CD4-positive, alpha-beta T cell treated with Interleukin-12 subunit alpha and Interleukin-12 subunit beta, for 1 hour (primary cell): ENCODE measurements around the gene INHBC.
"Not testable (repeated sequence)": the region's sequence is repeated elsewhere in the genome, so short reads cannot be mapped to it uniquely, and the experiment has no call there.

ENCODE experiments used
- DNase-seq: peaks from one replicate; pipeline ENCODE4 v3.0.0-alpha.2; 2020

INHBC gene

DNA sequence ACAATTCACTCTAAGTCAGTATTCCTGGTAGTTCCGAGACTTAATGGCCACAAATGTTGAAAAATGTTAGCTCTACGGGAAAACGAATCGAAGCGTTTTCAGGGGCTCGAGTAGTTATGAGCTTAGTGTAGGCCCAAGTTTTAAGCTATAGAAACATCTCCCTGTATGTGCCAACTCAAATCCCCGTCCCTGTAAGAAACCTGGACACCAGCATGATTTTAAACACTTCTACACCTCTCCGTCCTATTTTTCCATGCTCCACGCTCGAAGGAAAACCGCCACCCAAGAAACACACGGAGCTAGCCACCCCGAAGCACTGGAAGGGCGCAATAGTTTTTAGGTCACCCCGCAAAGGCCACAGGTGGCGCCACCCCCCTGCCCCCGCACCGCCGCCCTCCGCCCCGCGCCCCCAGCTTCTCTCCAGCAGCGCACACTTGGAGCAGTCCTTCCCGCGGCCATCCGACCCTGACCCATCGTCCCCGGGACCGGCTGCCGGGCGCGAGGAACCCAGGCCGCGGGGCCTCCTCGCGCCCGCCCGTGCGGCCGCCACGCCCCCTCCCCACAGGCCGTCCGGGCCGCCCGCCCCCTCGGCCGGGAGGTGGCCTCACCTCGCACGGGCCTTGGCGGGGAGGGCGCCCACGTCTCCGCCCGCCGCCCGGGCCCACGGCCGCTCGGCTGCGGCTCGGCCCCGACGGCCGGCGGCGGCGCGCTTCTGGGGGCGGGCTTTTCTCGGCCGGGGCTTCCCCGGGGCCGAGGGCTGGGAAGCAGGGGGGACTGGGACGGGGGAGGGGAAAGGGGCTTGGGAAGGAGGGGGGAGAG lies 4.3 kb upstream of the INHBC start:
- DNase-seq, result no peak

DNA sequence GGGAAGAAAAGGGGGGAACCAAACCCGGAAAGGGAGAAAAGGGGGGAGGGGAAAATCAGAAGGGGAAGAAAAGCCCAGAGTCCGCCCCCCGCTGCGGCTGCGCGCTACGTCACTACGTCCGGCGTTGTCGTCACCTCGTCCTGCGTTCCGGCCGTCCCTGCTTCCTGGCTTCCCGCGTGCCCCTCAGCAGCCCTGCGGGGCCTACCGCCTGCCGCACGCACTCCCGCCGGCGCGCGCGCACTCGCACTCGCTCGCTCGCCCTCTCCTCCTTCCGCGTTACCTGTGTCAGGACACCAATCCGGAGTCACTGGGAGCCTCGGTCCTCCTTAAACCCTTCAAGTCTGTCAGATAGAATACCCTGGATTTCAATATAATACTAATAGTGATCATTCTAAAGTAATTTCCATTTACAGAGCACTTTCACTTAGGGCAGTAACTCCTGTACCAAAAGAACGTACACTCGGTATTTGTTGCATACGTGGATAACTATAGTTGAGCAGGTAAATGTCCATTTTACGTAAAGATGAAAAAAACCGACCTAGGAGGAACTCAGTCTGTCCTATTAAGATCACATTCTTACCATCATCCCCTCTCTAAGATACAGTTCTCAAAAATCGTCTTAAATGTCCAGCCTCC lies 3.5 kb upstream of the INHBC start, which contains the start of gene R3HDM2:
R3HDM2 (minus strand) TSS at position 113 of the 636 bp plus-strand sequence. CDS start 120,615 bp downstream, outside the sequence.
- peak; percentile 96 for DNase-seq

DNA sequence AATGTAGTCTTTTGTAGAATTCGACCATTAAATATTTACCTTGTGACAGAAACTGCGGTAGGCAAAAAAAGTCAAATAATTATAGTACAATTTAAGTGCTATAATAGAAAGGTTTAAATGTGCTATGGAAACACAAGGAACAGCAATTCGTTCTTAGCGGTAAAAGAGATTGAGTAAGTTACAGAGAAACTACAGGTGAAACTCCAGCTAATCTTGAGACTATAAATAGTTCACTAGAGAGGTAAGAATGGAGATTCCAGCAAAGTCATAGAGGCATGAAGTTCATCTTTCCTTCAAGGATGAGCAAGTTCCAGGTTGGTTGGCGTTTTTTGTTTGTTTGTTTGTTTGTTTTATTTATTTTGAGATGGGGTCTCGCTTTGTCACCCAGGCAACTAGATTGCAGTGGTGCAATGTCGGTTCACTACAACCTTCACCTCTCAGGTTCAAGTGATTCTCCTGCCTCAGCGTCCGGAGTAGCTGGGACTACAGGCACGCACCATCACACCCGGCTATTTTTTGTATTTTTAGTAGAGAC lies 2.9 kb upstream of the INHBC start:
- no peak for DNase-seq

DNA sequence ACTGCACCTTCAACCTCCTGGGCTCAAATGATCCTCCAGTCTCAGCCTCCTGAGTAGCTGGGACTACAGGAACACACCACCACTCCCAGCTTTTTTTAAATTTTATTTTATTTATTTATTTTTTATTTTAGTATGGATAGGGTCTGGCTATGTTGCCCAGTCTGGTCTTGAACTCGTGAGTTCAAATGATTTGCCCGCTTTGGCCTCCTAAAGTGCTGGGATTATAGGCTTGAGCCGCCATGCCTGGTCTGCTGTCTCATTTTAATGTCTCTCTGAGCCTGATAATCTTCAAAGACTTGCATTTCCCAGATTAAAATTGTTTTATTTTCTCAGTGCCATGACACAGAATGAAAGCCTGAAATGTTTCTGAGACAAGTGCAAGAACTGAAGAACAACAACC lies 1.2 kb upstream of the INHBC start:
- no peak for DNase-seq

DNA sequence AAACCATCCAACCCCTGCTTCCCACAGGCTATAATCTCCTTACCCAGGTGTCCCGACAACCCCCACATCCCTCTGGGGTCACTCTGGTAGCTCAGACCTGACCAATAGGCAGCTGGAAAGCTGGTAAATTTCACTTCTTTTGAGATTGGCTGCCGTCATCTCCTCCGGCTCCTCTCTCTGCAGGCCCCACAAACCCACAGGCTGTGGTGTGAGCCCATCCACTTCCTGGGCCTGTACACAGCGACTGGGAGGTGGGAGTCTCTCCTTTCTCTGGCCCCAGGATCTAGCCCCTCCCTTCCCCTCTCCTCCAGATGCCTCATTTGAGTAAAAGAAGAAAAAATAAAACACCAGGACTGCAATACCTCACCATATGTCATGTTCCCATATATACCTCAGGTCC lies 709 bp downstream of the INHBC start:
- no peak for DNase-seq

DNA sequence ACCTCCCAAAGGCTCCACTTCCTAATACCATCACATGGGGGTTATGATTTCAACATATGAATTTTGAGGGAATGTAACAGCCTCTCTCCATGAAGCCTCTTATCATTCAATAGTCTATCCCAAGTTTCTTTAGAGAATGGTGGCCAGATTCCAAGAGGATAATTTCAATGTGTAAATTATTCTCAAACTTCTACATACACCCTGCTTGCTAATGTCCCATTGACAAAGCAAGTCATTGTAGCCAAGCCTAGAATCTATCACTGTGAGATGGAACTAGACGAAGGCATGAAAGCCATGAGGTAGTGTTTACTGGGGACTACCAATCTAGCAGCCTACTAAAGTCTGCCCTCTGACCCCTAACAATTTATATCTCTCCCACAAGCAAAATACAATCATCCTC lies 3.8 kb downstream of the INHBC start:
- no peak for DNase-seq

DNA sequence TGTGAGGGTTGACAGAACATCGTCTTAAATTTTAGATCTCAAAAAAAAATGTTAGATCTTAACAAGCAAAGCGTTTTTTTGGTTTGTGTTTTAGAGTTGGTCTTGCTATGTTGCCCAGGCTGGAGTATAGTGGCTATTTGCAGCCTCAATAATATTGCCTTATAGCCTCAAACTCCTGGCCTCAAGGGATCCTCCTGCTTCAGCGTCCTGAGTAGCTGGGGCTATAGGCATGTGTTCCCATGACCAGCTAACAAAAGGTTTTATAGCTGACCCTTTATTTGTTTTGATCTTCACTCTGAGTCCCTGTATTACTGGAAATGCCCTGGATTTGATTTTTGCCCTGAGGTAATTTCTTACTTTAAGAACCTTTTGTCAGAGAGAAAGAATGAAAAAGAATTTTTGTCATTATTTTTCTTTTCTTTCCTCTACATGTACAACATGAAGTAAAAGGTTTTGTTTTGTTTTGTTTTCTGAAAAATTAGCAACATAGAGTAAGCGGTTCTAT lies 5.2 kb downstream of the INHBC start:
- no peak for DNase-seq

DNA sequence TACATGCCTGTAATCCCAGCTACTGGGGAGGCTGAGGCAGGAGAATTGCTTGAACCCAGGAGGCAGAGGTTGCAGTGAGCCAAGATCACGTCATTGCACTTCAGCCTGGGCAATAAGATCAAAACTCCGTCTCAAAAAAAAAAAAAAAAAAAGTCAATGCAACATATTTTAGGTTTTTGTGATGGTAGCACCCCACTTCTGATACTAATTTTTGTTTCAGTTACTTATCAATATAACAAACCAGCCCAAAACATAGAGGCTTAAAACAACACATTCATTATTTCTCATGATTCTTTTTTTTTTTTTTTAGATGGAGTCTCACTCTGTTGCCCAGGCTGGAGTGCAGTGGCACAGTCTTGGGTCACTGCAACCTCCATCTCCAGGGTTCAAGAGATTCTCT lies 6.8 kb downstream of the INHBC start:
- not testable (repeated sequence) for DNase-seq

DNA sequence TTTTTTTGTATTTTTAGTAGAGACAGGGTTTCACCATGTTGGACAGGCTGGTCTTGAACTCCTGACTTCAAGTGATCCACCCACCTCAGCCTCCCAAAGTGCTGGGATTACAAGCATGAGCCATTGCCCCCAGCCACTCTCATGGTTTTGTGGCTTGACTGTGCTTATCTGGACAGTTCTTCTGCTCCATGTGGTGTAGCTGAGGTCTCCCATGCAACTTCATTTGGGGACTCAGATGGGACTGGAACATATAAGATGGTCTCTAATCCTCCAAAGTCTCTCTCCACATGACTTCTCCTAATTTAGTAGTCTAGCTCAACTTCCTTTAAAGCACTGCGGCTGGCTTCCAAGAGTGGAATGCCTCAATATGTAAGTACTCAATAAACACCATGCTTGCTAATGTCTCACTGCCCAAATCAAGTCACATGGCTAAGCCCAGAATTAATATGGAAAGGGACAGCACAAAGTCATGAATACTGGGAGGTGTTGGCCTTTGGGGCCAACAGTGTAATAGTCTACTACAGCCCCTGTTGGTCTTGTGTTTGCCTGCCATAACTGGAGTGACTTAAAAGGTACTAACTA lies 7.4 kb downstream of the INHBC start:
- no peak for DNase-seq

DNA sequence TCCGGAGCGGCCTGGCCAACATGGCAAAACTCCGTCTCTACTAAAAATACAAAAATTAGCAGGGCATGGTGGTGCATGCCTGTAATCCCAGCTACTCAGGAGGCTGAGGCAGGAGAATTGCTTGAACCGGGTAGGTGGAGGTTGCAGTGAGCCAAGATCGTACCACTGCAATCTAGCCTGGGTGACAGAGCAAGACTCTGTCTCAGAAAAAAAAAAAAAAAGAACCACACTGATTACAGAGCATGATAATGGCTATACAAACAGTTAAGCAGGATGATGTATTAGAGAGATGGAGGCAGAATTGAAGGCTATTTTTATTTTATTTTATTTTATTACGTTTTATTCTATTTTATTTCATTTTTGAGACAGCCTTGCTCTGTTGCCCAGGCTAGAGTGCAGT lies 9.8 kb downstream of the INHBC start:
- not testable (repeated sequence) for DNase-seq

DNA sequence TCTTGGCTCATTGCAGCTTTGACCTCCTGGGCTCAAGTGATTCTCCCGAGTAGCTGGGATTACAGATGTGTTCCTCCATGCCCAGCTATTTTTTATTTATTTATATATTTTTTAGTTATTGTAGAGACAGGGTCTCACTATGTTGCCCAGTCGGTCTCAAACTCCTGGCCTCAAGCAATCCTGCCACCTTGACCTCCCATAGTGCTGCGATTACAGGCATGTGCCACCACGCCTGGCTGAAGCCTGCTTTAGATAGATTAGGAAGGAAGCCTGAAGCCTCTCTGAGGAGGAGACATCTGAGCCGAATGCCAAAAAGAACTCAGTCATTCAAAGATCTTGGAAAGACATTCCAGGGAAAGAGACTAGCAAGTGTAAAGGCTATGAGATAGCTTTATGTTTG lies 10.2 kb downstream of the INHBC start:
- DNase-seq, result no peak

DNA sequence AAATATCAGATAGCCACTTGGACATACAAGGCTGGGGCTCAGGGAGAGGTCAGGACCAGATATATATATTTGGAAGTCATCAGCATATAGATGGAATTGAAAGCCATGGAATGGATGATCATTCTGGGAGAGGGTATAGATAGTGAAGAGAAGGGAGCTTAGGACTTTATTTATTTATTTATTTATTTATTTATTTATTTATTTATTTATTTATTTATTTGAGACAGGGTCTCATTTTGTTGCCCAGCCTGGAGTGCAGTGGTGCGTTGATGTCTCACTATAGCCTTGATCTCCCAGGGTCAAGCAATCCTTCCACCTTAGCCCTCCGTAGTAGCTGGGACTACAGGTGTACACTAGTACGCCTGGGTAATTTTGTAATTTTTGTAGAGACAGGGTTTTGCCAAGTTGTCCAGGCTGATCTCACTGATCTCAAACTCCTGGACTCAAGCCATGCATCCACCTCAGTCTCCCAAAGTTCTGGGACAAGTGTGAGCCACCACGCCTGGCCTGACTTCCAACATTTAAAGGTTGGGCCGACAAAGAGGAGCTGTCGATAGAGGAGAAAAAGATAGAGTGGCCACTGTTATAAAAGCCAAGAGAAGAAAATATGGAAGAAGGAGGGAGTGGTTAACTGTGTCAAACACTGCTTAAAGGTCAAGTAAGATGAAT lies 11.8 kb downstream of the INHBC start:
- DNase-seq, result no peak

DNA sequence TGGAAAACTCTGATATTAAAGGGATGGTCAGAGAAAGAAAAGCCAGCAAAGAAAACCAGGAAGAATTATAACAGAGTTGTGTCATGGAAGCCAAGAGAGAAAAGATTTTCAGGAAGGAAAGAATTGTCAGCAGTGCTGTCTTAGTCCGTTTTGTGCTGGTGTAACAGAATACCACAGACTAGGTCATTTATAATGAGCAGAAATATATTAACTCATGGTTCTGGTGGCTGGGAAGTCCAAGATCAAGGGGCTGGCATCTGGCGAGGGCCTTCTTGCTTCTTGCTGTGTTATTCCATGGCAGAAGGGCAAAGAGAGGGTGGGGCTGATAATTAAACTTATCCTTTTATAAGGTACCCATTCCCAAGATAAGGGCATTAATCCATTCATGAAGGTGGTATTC lies 14.1 kb downstream of the INHBC start:
- no peak for DNase-seq

DNA sequence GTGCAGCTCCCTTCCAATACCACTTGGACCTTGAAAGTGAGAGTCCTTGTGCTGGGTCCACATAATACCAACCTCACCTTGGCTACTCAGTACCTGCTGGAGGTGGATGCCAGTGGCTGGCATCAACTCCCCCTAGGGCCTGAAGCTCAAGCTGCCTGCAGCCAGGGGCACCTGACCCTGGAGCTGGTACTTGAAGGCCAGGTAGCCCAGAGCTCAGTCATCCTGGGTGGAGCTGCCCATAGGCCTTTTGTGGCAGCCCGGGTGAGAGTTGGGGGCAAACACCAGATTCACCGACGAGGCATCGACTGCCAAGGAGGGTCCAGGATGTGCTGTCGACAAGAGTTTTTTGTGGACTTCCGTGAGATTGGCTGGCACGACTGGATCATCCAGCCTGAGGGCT lies 14.8 kb downstream of the INHBC start:
- DNase-seq, result no peak

DNA sequence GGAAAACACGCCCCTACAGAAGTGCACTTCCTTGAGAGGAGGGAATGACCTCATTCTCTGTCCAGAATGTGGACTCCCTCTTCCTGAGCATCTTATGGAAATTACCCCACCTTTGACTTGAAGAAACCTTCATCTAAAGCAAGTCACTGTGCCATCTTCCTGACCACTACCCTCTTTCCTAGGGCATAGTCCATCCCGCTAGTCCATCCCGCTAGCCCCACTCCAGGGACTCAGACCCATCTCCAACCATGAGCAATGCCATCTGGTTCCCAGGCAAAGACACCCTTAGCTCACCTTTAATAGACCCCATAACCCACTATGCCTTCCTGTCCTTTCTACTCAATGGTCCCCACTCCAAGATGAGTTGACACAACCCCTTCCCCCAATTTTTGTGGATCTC lies 15.5 kb downstream of the INHBC start:
- no peak for DNase-seq

DNA sequence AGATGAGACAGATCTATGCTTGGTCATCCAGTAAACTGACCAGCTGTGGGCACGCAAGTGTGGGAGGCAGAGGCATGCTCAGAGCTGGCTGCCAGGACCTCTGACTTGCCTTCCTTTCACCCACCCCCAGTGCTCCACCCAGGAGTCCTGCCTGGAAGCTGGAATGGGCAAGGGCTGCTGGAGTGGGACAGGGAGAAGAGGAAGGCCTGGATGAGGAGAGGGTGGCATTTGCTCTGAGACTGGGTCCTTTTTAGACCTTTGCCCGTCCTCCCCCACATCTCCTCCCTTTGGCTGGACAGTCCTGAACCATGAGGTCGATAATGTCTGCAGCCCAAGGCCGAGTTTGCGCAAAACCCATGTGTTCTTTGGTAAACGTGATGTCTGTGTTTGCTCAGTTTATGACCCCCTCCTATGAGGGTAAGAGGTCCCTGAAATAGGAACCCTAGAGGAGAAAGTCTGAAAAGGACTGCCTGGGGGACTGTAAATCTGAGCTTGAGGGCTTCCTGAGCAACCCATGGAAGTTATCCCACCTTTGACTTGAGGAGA lies 16.7 kb downstream of the INHBC start:
- DNase-seq, result no peak

DNA sequence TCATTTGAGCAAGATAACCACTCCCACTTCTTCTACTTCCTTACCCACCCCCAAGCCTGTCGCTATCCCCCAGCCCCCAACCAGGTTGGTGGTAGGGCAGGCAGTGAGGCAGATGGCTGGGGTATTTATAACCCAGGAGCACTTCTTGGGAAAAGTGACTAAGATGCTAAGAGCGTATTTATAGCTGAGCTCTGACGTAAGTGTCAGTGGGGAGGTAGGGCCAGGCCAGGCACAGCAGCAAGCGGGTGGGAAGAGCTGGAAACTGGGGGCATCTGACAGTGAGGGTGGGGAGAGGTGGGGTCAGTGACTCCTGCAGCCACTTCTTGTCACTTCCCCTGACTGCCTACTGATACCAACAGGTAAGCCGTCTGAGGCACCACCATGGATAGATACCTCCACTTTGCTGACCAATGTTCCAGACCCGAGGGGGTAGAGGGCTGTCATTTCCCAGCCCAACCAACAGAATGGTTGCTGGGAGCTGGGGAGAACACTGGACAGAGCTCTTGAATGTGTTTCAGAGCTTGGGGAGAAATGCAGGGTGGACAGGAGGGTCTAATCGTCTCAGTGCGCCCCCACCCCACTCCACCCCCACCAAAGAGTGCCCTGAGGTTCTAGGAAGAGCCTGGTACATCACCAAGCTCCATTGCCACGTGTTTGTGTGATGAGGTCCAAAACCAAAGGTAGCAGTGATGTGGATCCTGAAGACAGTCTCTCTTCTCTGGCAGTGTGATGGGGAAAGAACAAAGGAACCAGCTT lies 17.8 kb downstream of the INHBC start:
- no peak for DNase-seq

DNA sequence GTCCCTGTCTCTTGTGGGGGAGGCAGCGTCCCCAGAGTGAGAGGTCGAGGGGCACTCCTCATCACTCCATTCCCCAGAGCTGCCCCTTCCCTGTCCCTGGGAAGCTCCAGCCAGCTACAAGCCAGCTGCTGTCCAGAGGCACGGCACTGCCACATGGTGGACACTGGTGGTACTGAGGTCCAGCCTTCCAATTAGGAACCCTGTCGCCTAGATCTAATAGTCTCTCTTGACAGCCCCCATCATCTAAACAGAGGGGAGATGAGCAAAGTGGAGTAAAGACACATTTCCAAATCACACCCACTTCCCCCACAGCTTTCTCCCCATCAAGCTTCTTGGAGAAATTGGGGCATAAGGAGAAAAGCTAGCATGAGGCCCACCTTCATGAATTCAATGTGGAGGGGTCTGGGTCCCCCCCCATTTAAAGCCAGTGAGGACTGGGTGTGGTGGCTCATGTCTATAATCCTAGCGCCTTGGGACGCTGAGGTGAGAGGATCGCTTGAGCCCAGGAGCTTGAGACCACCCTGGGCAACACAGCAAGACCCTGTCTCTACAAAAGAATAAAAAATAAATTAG lies 18.4 kb downstream of the INHBC start:
- peak; percentile 47 for DNase-seq

DNA sequence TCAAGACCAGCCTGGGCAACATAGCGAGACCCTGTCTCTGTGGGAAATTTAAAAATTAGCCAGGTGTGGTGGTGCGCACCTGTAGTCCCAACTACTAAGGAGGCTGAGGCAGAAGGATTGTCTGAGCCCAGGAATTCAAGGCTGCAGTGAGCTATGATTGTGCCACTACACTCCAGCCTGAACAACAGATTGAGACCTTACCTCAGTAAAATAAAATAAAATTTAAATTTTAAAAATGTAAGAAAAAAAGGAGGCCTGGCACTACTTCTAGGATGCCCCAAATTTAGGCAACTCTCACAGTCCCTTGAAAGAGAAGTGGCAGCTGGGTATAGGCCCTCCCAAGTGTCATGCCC lies 19.6 kb downstream of the INHBC start:
- no peak for DNase-seq

DNA sequence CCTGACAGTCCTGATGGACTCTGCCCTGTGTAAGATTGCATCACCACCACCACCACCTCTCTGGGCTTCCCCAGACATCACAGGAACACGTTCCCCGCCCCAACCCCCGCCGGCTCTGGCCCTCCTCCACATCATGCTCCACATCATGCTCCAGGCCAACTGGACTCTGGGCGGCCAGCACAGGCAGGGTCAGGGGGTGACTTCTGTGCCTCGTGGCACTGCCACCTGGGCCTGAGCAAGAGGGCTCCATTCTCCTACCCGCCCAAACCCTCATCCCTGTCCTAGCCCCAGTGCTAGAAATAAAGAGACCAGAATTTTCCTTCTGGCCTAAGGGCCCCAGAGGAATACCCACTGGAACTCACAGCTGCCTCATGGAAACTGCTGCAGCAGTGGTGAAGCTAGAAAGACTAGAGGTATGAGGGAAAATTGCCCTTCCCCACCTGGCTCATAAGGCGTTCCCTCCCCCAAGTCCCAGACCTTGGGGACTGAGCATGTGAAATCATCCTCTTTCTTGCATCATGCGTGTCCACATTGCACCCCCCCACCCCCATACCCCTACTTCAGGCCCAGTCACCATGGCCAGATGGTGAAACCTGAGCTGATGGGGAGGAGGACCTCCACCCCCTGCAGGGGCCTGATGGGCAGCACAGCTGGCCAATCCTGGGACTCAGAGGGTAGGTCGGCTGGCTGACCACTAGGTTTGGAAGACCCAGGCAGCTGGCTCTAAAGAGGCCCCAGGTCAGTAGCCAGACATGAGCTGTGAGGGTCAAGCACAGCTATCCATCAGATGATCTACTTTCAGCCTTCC lies 20.2 kb downstream of the INHBC start, which contains the start of gene INHBE:
INHBE (plus strand) TSS at position 742 of the 808 bp plus-strand sequence. CDS start 230 bp downstream, outside the sequence.
- DNase-seq, result no peak
